ENCODE data around the gene UBE2D3.
"Not testable (repeated sequence)": the region's sequence is repeated elsewhere in the genome, so short reads cannot be mapped to it uniquely, and the experiment has no call there.

The UBE2D3 gene

DNA sequence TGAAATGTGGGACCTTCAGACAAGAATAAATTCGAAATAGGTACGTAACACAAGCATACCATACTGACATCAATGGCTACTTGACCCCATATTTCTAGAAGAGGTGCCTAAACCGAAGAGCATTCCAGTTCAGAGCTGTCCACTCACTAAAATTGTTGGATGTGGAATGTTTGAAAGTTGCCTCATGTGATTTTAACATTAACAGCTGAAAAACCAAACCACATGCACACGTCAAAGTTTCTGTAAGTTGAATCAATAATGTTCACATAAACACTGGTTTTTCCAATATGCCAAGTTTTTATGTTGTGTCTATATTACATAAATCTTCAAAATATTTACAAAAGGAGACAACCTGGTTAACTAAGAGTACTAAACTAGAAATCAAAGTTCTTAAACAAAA lies 3.5 kb downstream of the UBE2D3 start:
- peak overlapping the region; percentile 100; the same call in 1 of the 2 replicates for H3K4me3 ChIP-seq (ENCODE audit: low read length)
- TF ChIP-seq ZNF274 (IDR thresholded peaks at IDR 0.05; ENCODE audit: low read depth, low read length) = no peak

DNA sequence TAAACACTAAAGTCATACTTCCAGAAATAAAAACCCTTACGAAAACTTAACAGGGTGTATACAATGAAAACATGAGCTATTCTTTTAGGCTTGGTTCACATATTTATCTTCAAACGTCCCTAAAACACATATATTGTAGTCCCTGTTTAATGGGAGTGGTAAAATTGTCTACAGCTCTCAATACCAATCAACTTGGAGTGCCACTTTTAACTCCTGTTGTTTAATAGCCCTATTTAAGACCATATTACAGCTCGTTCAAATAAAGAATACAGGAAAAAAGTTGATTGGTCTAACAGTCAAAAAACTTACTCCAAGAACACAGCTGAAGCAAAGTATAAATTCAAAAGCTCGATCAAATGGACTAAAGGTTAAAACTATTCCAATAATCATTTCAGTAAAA lies 3.9 kb downstream of the UBE2D3 start:
- TF ChIP-seq ZNF274 (IDR thresholded peaks at IDR 0.05; ENCODE audit: low read depth, low read length) = no peak
- H3K4me3 ChIP-seq (ENCODE audit: low read length) = no peak overlapping the region; the same call in 1 of the 2 replicates

DNA sequence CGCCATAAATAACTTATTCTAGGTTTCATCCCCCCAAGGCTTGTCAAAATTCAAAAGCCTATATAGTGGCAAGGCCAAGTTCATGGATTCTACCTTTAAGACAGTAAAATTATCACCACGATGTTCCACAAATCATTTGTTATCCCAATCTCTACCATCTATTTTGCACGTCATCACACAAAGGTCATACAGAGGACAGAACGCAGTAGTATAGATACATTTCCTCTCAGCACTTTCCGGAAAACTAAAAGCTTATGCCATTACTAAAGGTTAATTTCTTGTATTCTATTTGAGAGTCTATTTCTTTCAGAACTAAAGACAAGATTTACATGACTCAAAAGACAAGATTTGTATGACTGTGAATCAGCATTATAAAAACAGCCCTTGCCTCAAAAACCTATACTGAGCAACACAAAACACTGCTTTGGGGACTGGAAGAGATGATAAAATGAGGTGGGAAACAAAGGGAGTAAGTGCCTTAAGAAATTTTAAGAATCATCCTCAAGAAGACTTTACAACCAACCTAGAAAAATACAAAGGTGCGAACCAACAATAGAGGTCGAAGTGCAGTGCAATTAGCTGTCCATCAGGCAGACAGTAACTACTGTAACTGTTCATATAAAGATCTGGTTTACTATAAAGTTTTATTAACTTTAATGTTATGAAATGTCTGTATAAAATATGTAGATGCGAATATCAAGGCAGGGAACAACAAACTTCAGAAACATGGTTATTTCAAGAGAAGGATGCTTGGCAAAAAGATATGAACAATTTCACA lies 7.6 kb downstream of the UBE2D3 start:
- H3K4me3 ChIP-seq (ENCODE audit: low read length) = no peak overlapping the region; the same call in 1 of the 2 replicates
- no peak for TF ChIP-seq ZNF274 (IDR thresholded peaks at IDR 0.05; ENCODE audit: low read depth, low read length)

DNA sequence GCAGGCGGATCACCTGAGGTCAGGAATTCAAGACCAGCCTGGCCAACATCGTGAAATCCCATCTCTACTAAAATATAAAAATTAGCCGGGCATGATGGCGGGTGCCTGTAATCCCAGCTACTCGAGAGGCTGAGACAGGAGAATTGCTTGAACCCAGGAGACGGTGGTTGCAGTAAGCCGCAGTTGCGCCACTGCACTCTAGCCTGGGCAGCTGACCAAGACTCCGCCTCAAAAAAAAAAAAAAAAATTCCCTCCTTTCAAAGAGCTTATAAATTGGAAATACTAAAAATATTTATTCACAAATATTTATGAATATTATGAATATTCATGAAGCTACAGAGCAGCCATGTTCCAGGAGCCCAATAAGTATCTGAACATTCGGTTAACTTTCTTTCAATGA lies 8.3 kb downstream of the UBE2D3 start:
- H3K4me3 ChIP-seq (ENCODE audit: low read length) = not testable (repeated sequence)

DNA sequence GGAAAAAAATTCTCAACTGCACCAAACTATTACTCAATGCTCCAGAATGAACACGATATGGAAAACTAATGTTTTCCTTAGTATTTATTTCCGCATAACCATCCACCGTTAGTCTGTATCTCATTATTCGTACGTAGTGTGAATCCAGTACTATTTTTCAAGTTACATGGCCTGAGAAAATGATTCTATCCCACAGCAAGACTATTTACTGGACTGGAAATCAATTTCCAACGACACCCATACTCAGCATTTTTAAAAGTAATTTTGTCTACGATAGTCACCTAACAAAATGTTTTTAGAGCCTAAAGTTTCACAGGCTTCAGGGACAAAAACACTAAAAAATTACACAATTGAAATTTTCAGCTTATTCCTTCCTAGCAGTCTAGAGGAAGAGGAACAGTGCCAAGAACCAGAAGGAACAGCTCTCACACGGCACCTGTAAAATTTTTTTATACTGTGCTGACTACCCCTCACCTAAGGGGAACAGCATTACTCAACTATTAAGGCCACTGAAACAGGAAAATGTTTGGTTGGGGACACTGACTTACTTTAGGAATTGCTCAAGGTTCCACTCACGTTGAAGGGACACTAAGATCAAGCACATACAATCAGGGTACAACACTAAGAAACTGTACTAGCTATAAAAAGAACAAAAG lies 9.6 kb downstream of the UBE2D3 start:
- TF ChIP-seq ZNF274 (IDR thresholded peaks at IDR 0.05; ENCODE audit: low read depth, low read length) = no peak
- H3K4me3 ChIP-seq (ENCODE audit: low read length) = no peak overlapping the region

DNA sequence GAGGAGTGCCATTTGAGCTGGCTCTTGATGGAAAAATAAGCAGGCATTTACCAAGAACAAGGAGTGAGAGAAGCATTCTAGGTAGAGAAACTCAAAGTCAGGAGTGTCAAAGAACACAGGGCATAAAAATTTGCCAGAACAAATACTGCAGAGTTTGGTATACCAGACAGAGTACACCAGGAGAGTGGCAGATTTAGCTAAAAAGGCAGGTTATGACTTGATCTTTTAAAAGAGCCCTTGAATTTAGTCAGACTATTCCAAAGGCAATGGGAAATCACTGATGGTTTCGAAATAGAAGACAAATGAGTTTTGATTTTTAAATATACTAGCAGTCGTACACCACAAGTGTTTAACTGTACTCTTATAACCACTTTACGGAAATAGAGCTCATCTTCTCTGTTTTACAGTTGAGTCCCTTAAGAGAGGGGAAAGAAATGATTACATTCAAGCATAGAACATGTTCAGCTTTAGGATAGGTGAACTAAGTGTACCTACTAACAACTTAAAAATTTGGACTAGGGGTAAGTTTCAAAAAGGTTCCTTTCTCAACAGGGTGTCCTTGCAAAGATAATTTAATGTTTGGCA lies 10.2 kb downstream of the UBE2D3 start:
- H3K4me3 ChIP-seq (ENCODE audit: low read length) = no peak overlapping the region
- TF ChIP-seq ZNF274 (IDR thresholded peaks at IDR 0.05; ENCODE audit: low read depth, low read length) = no peak

DNA sequence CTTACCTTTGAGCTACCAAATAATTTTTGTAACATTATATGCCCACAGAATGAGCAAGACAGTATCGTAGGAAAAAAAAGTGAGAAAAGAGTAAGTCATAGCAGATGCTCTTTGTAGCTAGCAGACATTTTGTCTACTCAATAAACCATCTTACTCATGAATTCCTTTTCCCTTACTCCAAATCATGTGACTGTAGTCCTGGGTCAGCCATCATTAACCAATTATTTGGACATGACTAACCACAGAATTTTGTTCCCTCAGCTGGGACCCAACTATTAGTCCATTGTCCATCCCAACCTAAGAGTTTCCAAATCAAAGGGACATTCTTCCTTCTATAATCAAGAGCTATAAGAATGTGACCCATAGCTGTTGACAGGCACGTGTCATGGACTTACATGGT lies 11.4 kb downstream of the UBE2D3 start:
- no peak overlapping the region for H3K4me3 ChIP-seq (ENCODE audit: low read length)
- TF ChIP-seq ZNF274 (IDR thresholded peaks at IDR 0.05; ENCODE audit: low read depth, low read length) = no peak

DNA sequence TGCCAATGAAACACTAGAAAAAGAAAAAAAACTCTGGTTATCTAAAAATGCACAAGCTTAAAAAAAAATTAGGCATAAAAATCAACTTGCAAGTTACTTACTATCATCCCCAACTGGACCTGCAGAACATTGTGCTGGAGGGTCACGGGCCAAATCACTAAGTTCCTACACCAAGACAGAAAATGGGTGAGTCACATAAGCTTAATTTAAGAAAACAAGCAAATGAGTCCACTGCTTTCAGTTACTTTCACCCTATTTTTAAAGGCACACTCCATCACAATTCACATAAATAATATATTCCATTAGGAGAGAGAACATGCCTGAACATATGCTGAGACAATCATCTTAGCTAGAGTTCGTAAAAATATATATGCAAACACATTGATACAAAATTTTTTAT lies 17.7 kb downstream of the UBE2D3 start:
- H3K4me3 ChIP-seq (ENCODE audit: low read length) = no peak overlapping the region
- TF ChIP-seq ZNF274 (IDR thresholded peaks at IDR 0.05; ENCODE audit: low read depth, low read length) = no peak

DNA sequence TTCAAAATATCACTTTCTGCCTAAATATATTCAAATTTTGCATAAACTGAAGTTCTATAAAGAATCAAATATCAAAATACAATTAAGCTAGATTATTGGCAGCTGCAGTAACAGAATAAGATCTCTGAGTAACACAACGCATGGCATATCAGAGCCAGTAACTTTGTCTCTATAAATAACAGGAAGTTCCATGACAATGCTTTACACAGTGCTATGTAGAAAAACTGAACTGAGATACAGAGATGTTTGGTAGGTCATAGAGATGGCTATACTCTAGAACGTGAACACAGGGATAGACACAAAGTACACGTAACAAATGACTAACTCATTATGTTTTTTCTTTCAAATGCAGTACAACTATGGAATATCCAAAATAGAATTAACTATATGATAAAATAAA lies 18.2 kb downstream of the UBE2D3 start:
- no peak overlapping the region for H3K4me3 ChIP-seq (ENCODE audit: low read length)
- no peak for TF ChIP-seq ZNF274 (IDR thresholded peaks at IDR 0.05; ENCODE audit: low read depth, low read length)

DNA sequence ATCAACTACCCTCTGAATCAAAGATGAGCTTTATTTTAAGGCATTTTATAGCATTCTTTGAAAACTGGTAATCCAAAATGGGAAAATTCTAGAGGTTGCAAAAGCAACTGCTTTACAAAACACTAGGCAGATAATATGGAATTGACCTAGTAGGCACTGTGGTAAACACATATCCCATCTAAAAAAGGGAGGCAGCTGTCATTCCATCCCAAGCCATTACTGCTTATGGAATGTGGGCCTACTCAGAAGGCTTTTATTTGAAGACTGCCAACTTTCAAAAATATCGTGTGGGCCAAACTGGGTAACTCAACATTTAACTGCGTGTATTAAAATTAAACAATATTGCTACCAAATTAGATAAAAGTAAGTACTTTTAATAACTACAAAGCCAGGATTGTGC lies 19.3 kb downstream of the UBE2D3 start:
- TF ChIP-seq ZNF274 (IDR thresholded peaks at IDR 0.05; ENCODE audit: low read depth, low read length) = no peak
- H3K4me3 ChIP-seq (ENCODE audit: low read length) = no peak overlapping the region

DNA sequence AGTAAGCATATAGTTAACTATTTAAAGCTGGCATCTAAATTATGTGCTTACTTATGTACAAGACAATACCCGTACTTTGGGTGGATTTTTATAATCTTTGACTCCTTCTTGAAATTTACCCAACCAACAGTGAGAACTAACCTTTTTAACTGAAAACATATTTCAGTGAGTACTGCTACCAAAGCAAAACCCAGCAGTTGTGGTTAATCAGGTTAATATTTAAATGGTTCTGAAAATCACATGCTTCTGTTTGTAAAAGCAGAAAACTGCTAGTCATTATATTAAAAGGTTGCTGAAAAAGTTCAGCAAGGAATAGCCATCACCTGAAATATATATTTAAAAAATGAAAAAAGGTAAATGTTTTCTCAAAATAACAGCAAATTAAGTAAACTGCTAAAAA lies 20.0 kb downstream of the UBE2D3 start:
- no peak for TF ChIP-seq ZNF274 (IDR thresholded peaks at IDR 0.05; ENCODE audit: low read depth, low read length)
- no peak overlapping the region for H3K4me3 ChIP-seq (ENCODE audit: low read length)

DNA sequence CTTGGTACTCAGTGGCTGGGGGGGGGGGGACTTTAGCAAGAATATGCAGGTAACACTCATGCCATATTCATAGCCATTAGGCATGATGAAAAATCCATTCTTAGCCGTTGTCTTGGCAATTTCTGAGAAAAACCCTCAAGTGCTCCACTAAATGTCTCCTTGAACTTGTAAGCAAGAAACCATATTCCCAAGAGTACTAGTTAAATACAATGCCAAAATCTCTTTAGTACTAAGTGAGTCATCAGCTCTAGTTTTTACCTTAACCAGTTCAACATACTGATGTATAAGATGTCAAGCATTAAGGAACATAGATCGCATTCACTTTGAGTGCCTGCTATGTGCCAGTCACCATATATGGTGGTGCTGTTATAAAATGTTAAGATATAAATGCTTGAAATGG lies 27.5 kb downstream of the UBE2D3 start:
- H3K4me3 ChIP-seq (ENCODE audit: low read length) = no peak overlapping the region
- no peak for TF ChIP-seq ZNF274 (IDR thresholded peaks at IDR 0.05; ENCODE audit: low read depth, low read length)

DNA sequence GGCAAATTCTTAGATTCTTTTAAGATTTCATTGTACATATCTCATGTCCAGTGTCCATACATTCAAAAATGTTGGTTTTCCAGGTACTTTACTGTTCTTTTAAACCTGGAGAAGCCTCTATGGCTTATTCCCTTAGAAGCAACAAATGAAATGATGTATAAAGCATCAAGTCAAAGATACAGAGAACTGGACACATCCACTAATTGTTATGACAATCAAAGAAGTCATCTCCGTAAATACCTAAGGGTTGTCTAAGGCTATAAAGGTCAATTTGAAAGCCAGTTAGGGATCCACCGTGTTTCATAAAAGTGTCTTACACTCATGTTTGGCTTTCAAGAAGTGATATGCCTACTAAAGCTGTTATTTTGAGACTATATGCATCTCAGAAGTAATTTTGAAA lies 32.4 kb downstream of the UBE2D3 start:
- H3K4me3 ChIP-seq (ENCODE audit: low read length) = no peak overlapping the region
- no peak for TF ChIP-seq ZNF274 (IDR thresholded peaks at IDR 0.05; ENCODE audit: low read depth, low read length)

DNA sequence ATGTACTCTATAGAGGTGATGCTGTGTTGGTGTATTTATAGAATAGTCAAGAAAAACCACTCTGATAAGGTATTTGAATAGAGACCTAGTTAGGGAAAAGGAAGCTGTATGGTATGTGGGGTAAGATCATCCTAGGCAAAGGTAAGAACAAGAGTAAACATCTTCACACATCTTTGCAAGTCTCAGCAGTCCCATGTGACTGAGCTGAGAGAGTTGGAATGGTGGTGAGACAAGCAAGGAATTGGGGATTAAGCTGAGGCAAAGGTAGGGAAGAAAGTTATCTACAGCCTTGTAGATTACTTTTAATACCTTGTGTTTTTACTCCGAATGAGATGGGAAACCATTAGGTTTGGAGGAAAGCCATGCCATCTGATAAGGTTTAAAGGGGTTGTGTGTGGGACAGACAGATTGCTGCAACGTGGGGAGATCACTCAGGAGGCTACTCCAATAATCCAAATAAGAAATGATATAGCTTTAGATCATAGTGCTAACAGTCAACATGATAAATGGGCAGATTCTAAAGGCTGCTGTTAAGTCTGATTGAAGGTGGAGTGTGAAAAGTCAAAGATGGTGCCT lies 34.9 kb downstream of the UBE2D3 start:
- no peak overlapping the region for H3K4me3 ChIP-seq (ENCODE audit: low read length)
- TF ChIP-seq ZNF274 (IDR thresholded peaks at IDR 0.05; ENCODE audit: low read depth, low read length) = no peak

DNA sequence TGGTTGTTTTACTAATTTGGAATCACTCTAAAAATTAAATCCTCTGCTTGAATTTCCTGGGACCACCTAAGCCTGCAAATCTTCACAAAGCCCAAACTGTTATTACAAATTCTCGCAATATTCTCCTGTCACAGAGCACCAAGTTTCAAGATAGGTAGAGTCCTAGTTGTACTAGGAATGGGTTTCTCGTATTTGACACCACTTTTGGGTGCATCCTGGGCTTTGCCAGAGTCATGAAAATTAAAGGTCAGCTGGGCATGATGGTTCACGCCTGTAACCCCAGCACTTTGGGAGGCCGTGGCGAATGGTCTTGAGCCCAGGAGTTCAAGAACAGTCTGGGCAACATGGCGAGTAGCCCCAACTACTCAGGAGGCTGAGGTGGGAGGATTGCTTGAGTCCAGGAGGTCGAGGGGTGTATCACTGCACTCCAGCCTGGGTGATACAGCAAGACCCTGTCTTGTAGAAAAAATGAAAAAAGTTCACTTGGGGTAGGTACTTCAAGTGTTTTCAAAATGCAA lies 36.0 kb downstream of the UBE2D3 start:
- TF ChIP-seq ZNF274 (IDR thresholded peaks at IDR 0.05; ENCODE audit: low read depth, low read length) = no peak

More for the DNA sequence above, 36.0 kb downstream of the UBE2D3 start:
- H3K4me3 ChIP-seq (ENCODE audit: low read length) = no peak overlapping the region
